ENCODE measurements around the gene HOXD13. TPM values are rescaled to one million over a fixed set of nuclear protein-coding genes. Genes with fewer than 3 reads are reported as not detected.

Gene HOXD13
- total RNA-seq, 1 experiment from 2014 or later, result not detected

GRCh38 chr2:176111846-176112374, 19.4 kb downstream of the HOXD13 start:
- TF ChIP-seq, protein P1, sequence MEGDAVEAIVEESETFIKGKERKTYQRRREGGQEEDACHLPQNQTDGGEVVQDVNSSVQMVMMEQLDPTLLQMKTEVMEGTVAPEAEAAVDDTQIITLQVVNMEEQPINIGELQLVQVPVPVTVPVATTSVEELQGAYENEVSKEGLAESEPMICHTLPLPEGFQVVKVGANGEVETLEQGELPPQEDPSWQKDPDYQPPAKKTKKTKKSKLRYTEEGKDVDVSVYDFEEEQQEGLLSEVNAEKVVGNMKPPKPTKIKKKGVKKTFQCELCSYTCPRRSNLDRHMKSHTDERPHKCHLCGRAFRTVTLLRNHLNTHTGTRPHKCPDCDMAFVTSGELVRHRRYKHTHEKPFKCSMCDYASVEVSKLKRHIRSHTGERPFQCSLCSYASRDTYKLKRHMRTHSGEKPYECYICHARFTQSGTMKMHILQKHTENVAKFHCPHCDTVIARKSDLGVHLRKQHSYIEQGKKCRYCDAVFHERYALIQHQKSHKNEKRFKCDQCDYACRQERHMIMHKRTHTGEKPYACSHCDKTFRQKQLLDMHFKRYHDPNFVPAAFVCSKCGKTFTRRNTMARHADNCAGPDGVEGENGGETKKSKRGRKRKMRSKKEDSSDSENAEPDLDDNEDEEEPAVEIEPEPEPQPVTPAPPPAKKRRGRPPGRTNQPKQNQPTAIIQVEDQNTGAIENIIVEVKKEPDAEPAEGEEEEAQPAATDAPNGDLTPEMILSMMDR (IDR thresholded peaks at IDR 0.05; ENCODE audit: unreplicated experiment), result no peak
- no peak for DNase-seq (ENCODE audit: unreplicated experiment)
- intact Hi-C loops (cut with micrococcal nuclease), result no loop called here
- BruUV-seq (replicated peaks), result no TSS peak
- Mint-ChIP-seq H3K27ac (ENCODE audit: low read depth, unreplicated experiment) (no peak overlapping the region), H3K9me3 (ENCODE audit: unreplicated experiment) (no peaks in the 10 kb centered on the region), H3K4me3 (ENCODE audit: unreplicated experiment) (no peak overlapping the region), H3K4me1 (ENCODE audit: insufficient read depth, unreplicated experiment) (no peaks in the 10 kb centered on the region), H3K36me3 (ENCODE audit: insufficient read depth, unreplicated experiment) (no peaks in the 10 kb centered on the region), H3K27me3 (ENCODE audit: insufficient read depth, unreplicated experiment) (peaks cover 10% of the 10 kb centered on the region)
- CTCF ChIA-PET, result interaction anchor here (0.7 to 2.6 kb wide), 17 partner anchors 9 to 1030 kb away, joined by 3 to 23 read pairs (median 4); no protein-coding TSS in a partner anchor
- POLR2A ChIA-PET, result interaction anchor here (0.7 to 1.5 kb wide), 3 partner anchors 15 to 525 kb away, joined by 3 to 5 read pairs (median 4); no protein-coding TSS in a partner anchor

GRCh38 chr2:176112375-176113302, 20.1 kb downstream of the HOXD13 start:
- ChIA-PET POLR2A (interaction anchor here (0.6 kb wide), 1 partner anchor 25 kb away, joined by 3 read pairs; no protein-coding TSS in a partner anchor), CTCF (interaction anchor here (0.6 to 1.6 kb wide), 4 partner anchors 14 to 1036 kb away, joined by 4 to 8 read pairs (median 4); no protein-coding TSS in a partner anchor)
- H3K4me3 Mint-ChIP-seq (ENCODE audit: unreplicated experiment), result no peak overlapping the region
- DNase-seq (ENCODE audit: unreplicated experiment), result no peak
- H3K36me3 Mint-ChIP-seq (ENCODE audit: insufficient read depth, unreplicated experiment), result no peaks in the 10 kb centered on the region
- intact Hi-C loops (cut with micrococcal nuclease), result no loop called here
- no peaks in the 10 kb centered on the region for H3K4me1 Mint-ChIP-seq (ENCODE audit: insufficient read depth, unreplicated experiment)
- H3K27ac Mint-ChIP-seq (ENCODE audit: low read depth, unreplicated experiment), result no peak overlapping the region
- peaks cover 17% of the 10 kb centered on the region for H3K27me3 Mint-ChIP-seq (ENCODE audit: insufficient read depth, unreplicated experiment)
- TF ChIP-seq, protein P1 (IDR thresholded peaks at IDR 0.05; ENCODE audit: unreplicated experiment), result no peak
- BruUV-seq (replicated peaks), result no TSS peak
- H3K9me3 Mint-ChIP-seq (ENCODE audit: unreplicated experiment), result no peaks in the 10 kb centered on the region

GRCh38 chr2:176114120-176114929, 21.8 kb downstream of the HOXD13 start:
- DNase-seq (ENCODE audit: unreplicated experiment), result no peak
- intact Hi-C loops (cut with micrococcal nuclease), result no loop called here
- Mint-ChIP-seq H3K27me3 (ENCODE audit: insufficient read depth, unreplicated experiment) (peaks cover 33% of the 10 kb centered on the region), H3K4me1 (ENCODE audit: insufficient read depth, unreplicated experiment) (no peaks in the 10 kb centered on the region), H3K36me3 (ENCODE audit: insufficient read depth, unreplicated experiment) (no peaks in the 10 kb centered on the region), H3K4me3 (ENCODE audit: unreplicated experiment) (no peak overlapping the region), H3K27ac (ENCODE audit: low read depth, unreplicated experiment) (no peak overlapping the region), H3K9me3 (ENCODE audit: unreplicated experiment) (no peaks in the 10 kb centered on the region)
- ChIA-PET POLR2A (interaction anchor here (0.6 to 0.7 kb wide), 2 partner anchors 16 to 352 kb away, joined by 3 read pairs; no protein-coding TSS in a partner anchor), CTCF (interaction anchor here (1.4 to 1.6 kb wide), 2 partner anchors 12 to 13 kb away, joined by 4 to 5 read pairs; no protein-coding TSS in a partner anchor)
- TF ChIP-seq, protein P1 (IDR thresholded peaks at IDR 0.05; ENCODE audit: unreplicated experiment), result no peak
- no TSS peak for BruUV-seq (replicated peaks)
